H1 (cell line): Measurements from ENCODE around the gene GZMM. TPM values are rescaled to one million over a fixed set of nuclear protein-coding genes. Genes with fewer than 3 reads are reported as not detected.

Experiments
- CTCF ChIA-PET: fragments of 300-600 bp; sonication (Branson Sonifier 250); formaldehyde crosslinking; loops from one replicate; lab custom pipeline; 2021; ENCODE audit not compliant: partially characterized antibody; lab: Charles Lee
- POLR2A ChIA-PET: fragments of 300-600 bp; sonication (Branson Sonifier 250); formaldehyde crosslinking; loops from one replicate; lab custom pipeline; 2021; ENCODE audit warnings: inconsistent platforms; ENCODE audit not compliant: partially characterized antibody; lab: Charles Lee
- DNase-seq, 2 experiments: peaks; one replicate each; pipeline versions ENCODE4 v3.0.0 to v3.0.0-alpha.2; 2010 to 2022; ENCODE audit warnings: low spot score in 2 of 2, low read depth in 1 of 2, mixed read lengths in 1 of 2
- FAIRE-seq: peaks from 2 replicates; lab custom pipeline; 2011; peaks lifted over from hg19 to GRCh38; lab: Jason Lieb, UNC
- H2AFZ ChIP-seq: 2 replicates; pipeline ENCODE4 v1.8.1; 2012; ENCODE audit warnings: low read length, inconsistent platforms
- H2AK5ac ChIP-seq: 2 replicates; pipeline ENCODE4 v1.6.1; 2013; ENCODE audit warnings: low read depth, low read length
- H2BK120ac ChIP-seq: replicated peaks from 2 replicates; pipeline ENCODE3; 2013; ENCODE audit warnings: low read depth, low read length, inconsistent platforms
- H2BK12ac ChIP-seq: 2 replicates; pipeline ENCODE4 v1.6.1; 2013; ENCODE audit warnings: low read depth, low read length
- H2BK15ac ChIP-seq: 2 replicates; pipeline ENCODE4 v1.6.1; 2013; ENCODE audit warnings: low read length
- H2BK20ac ChIP-seq: 2 replicates; pipeline ENCODE4 v1.6.1; 2013; ENCODE audit warnings: low read length
- H2BK5ac ChIP-seq: 2 replicates; pipeline ENCODE4 v1.6.1; 2013; ENCODE audit warnings: low read depth, low read length
- H3K14ac ChIP-seq: 2 replicates; pipeline ENCODE4 v1.6.1; 2013; ENCODE audit warnings: inconsistent platforms; ENCODE audit not compliant: insufficient read length
- H3K18ac ChIP-seq: 2 replicates; pipeline ENCODE4 v1.6.1; 2013; ENCODE audit warnings: low read length; ENCODE audit errors: extremely low read depth
- H3K23ac ChIP-seq: 2 replicates; pipeline ENCODE4 v1.6.1; 2013; ENCODE audit warnings: inconsistent platforms; ENCODE audit not compliant: insufficient read length
- H3K23me2 ChIP-seq: 2 replicates; pipeline ENCODE4 v1.6.1; 2013; ENCODE audit warnings: low read depth, low read length
- H3K27ac ChIP-seq: 2 replicates; pipeline ENCODE4 v1.6.1; 2011; ENCODE audit warnings: low read depth, low read length, inconsistent platforms
- H3K27me3 ChIP-seq, 4 experiments: replicated peaks in 1 of 4; 1 replicate in 1 of 4; 2 replicates in 3 of 4; pipeline versions ENCODE4 v1.6.1 to v1.8.1; 2011 to 2013; ENCODE audit warnings: low read length in 3 of 4, mild to moderate bottlenecking in 3 of 4, inconsistent platforms in 2 of 4, mixed read lengths in 2 of 4, moderate library complexity in 1 of 4; ENCODE audit not compliant: control insufficient read depth in 3 of 4, insufficient read depth in 3 of 4; ENCODE audit errors: extremely low read depth in 1 of 4
- H3K36me3 ChIP-seq, 4 experiments: 2 replicates each; pipeline versions ENCODE4 v1.6.1 to v1.8.1; 2011 to 2013; ENCODE audit warnings: mild to moderate bottlenecking in 4 of 4, low read length in 3 of 4, moderate library complexity in 2 of 4, control low read depth in 1 of 4, inconsistent platforms in 1 of 4; ENCODE audit not compliant: insufficient read depth in 4 of 4, control insufficient read depth in 2 of 4
- H3K4ac ChIP-seq: replicated peaks from 2 replicates; pipeline ENCODE3; 2013; ENCODE audit warnings: low read length, low read depth, mixed read lengths, inconsistent platforms; ENCODE audit not compliant: insufficient read length
- H3K4me1 ChIP-seq, 4 experiments: replicated peaks in 1 of 4; 1 replicate in 1 of 4; 2 replicates in 3 of 4; pipeline versions ENCODE4 v1.6.1 to v1.8.1; 2011 to 2013; ENCODE audit warnings: low read length in 3 of 4, inconsistent platforms in 2 of 4, mixed read lengths in 1 of 4; ENCODE audit not compliant: insufficient read depth in 4 of 4, control insufficient read depth in 3 of 4
- H3K4me2 ChIP-seq, 2 experiments: 2 replicates each; pipeline versions ENCODE4 v1.6.1 to v1.8.1; 2011 to 2013; ENCODE audit warnings: low read depth in 2 of 2, low read length in 2 of 2, control low read depth in 1 of 2, inconsistent platforms in 1 of 2, mild to moderate bottlenecking in 1 of 2; ENCODE audit not compliant: insufficient read depth in 1 of 2
- H3K4me3 ChIP-seq, 4 experiments: fragments of 200-600, 300-600 bp in 1 of 4; sonication (generic), shearing (Covaris generic), sonication (Bioruptor Twin) in 1 of 4; 2 replicates each; pipeline versions ENCODE4 v1.5.1 to v1.8.1; 2011 to 2016; ENCODE audit warnings: low read length in 4 of 4, low read depth in 3 of 4, control low read depth in 2 of 4, inconsistent platforms in 2 of 4, mild to moderate bottlenecking in 2 of 4, mixed read lengths in 1 of 4, moderate library complexity in 1 of 4; ENCODE audit not compliant: insufficient read depth in 2 of 4; ENCODE audit errors: extremely low read depth in 1 of 4
- H3K56ac ChIP-seq: replicated peaks from 2 replicates; pipeline ENCODE3; 2013; ENCODE audit warnings: low read depth, mild to moderate bottlenecking, mixed read lengths, low read length, inconsistent platforms; ENCODE audit not compliant: insufficient read length
- H3K79me1 ChIP-seq: 2 replicates; pipeline ENCODE4 v1.6.1; 2013; ENCODE audit warnings: low read depth, low read length, control low read depth
- H3K79me2 ChIP-seq, 2 experiments: 2 replicates each; pipeline versions ENCODE4 v1.6.1 to v1.8.1; 2012 to 2013; ENCODE audit warnings: low read length in 2 of 2, mild to moderate bottlenecking in 2 of 2, inconsistent platforms in 1 of 2; ENCODE audit not compliant: insufficient read depth in 2 of 2, control insufficient read depth in 1 of 2
- H3K9ac ChIP-seq, 4 experiments: replicated peaks in 1 of 4; 1 replicate in 1 of 4; 2 replicates in 3 of 4; pipeline versions ENCODE4 v1.6.1 to v1.8.1; 2011 to 2013; ENCODE audit warnings: low read depth in 3 of 4, low read length in 3 of 4, control low read depth in 2 of 4, mild to moderate bottlenecking in 2 of 4, moderate library complexity in 2 of 4, inconsistent platforms in 1 of 4; ENCODE audit errors: extremely low read depth in 1 of 4
- H3K9me3 ChIP-seq, 2 experiments: 2 replicates each; pipeline versions ENCODE4 v1.6.1 to v1.8.1; 2012 to 2013; ENCODE audit warnings: mild to moderate bottlenecking in 2 of 2, moderate library complexity in 2 of 2, control low read depth in 1 of 2, inconsistent platforms in 1 of 2, low read depth in 1 of 2, low read length in 1 of 2, mixed read lengths in 1 of 2; ENCODE audit not compliant: insufficient read depth in 2 of 2
- H4K20me1 ChIP-seq, 2 experiments: replicated peaks in 1 of 2; 2 replicates each; pipeline versions ENCODE3 to v1.8.1; 2011 to 2013; ENCODE audit warnings: inconsistent platforms in 2 of 2, low read length in 2 of 2, mild to moderate bottlenecking in 1 of 2; ENCODE audit not compliant: insufficient read depth in 2 of 2, control insufficient read depth in 1 of 2
- H4K5ac ChIP-seq: 2 replicates; pipeline ENCODE4 v1.6.1; 2013; ENCODE audit warnings: low read length, low read depth, mixed read lengths, inconsistent platforms; ENCODE audit not compliant: insufficient read length
- H4K8ac ChIP-seq: 2 replicates; pipeline ENCODE4 v1.8.0; 2013; ENCODE audit warnings: mild to moderate bottlenecking, moderate library complexity, low read length, inconsistent platforms; ENCODE audit not compliant: insufficient read depth; ENCODE audit errors: extremely low read depth
- H4K91ac ChIP-seq: replicated peaks from 2 replicates; pipeline ENCODE3; 2013; ENCODE audit warnings: low read length, mixed read lengths, inconsistent platforms; ENCODE audit not compliant: insufficient read length
- BACH1 ChIP-seq: IDR thresholded peaks from 2 replicates; pipeline ENCODE4 v1.6.1; 2012; ENCODE audit warnings: low read length, improper control_type of control experiment
- BCL11A ChIP-seq, 2 experiments: IDR thresholded peaks; one replicate each; pipeline ENCODE4 v1.6.1; 2011; ENCODE audit warnings: low read depth in 2 of 2, low read length in 2 of 2, mild to moderate bottlenecking in 2 of 2
- BRCA1 ChIP-seq: IDR thresholded peaks from 2 replicates; pipeline ENCODE4 v1.6.1; 2012; ENCODE audit warnings: low read depth, low read length, improper control_type of control experiment
- CBX8 ChIP-seq: fragments of 300-800, 300-1000 bp; sonication (generic); IDR thresholded peaks from 2 replicates; pipeline ENCODE4 v1.7.1; 2016; ENCODE audit warnings: low read depth, low read length, borderline replicate concordance
- CEBPB ChIP-seq: IDR thresholded peaks from 2 replicates; pipeline ENCODE4 v1.6.1; 2012; ENCODE audit warnings: low read depth, low read length
- E2F6 ChIP-seq: IDR thresholded peaks from 2 replicates; pipeline ENCODE4 v1.6.1; 2012; ENCODE audit warnings: inconsistent platforms
- EP300 ChIP-seq, 2 experiments: IDR thresholded peaks; 1 replicate in 1 of 2; 2 replicates in 1 of 2; pipeline ENCODE4 v1.6.1; 2011 to 2012; ENCODE audit warnings: low read depth in 2 of 2, low read length in 2 of 2, mild to moderate bottlenecking in 2 of 2, borderline replicate concordance in 1 of 2, inconsistent platforms in 1 of 2, moderate library complexity in 1 of 2
- GTF2F1 ChIP-seq: IDR thresholded peaks from 2 replicates; pipeline ENCODE4 v1.6.1; 2012; ENCODE audit warnings: low read depth, low read length, improper control_type of control experiment, borderline replicate concordance
- HDAC6 ChIP-seq: IDR thresholded peaks from one replicate; pipeline ENCODE4 v1.7.1; 2012; ENCODE audit warnings: low read depth, mild to moderate bottlenecking, inconsistent platforms, low read length, moderate library complexity
- MAX ChIP-seq: IDR thresholded peaks from 2 replicates; pipeline ENCODE4 v1.6.1; 2012; ENCODE audit warnings: inconsistent platforms
- NANOG ChIP-seq: IDR thresholded peaks from 2 replicates; pipeline ENCODE4 v1.6.1; 2011; ENCODE audit warnings: low read length, low read depth, mild to moderate bottlenecking, inconsistent platforms; ENCODE audit not compliant: insufficient read depth, poor library complexity, severe bottlenecking
- POLR2A ChIP-seq, 2 experiments: IDR thresholded peaks; 1 replicate in 1 of 2; 2 replicates in 1 of 2; pipeline ENCODE4 v1.6.1; 2011; ENCODE audit warnings: low read depth in 2 of 2, low read length in 2 of 2, mild to moderate bottlenecking in 2 of 2; ENCODE audit errors: control extremely low read depth in 1 of 2
- RBBP5 ChIP-seq: IDR thresholded peaks from 2 replicates; pipeline ENCODE4 v1.7.1; 2012; ENCODE audit warnings: low read depth, mild to moderate bottlenecking, inconsistent platforms, low read length, moderate library complexity, borderline replicate concordance
- WGBS, 2 experiments: shearing (Covaris generic) in 1 of 2; methylation state at CpG; one replicate each; pipeline versions ENCODE4 v1.1.6 to v1.1.7; 2013 to 2015; ENCODE audit warnings: low lambda C conversion rate in 2 of 2, mixed read lengths in 2 of 2, inconsistent platforms in 1 of 2, low coverage in 1 of 2, missing lambda C conversion rate in 1 of 2; ENCODE audit not compliant: insufficient replicate concordance in 2 of 2, insufficient coverage in 1 of 2, insufficient read length in 1 of 2; ENCODE audit errors: extremely low coverage in 1 of 2, missing lambda C conversion rate in 1 of 2; 5-methylcytosine and 5-hydroxymethylcytosine counted together
- polyA plus RNA-seq, 7 experiments: library from polyadenylated mRNA; depleted of rRNA in 3 of 7; stranded (reverse) in 5 of 7; unstranded in 2 of 7; fragments of >200 nt in 5 of 7; fragments of 200-250 nt in 2 of 7; gene quantifications; 1 replicate in 5 of 7; 2 replicates in 1 of 7; 4 replicates in 1 of 7; pipeline versions ENCODE4 v1.2.1 to v1.2.3, GENCODE V29; 2011 to 2013; ENCODE audit warnings: missing spikeins in 2 of 7, mixed read lengths in 2 of 7
- total RNA-seq: library from RNA; stranded (reverse); fragmentation: NEBNext Ultra II Directional; extraction: Animal tissue kit (Norgen Biotek cat#: 25700); gene quantifications from 2 replicates; pipeline ENCODE4 v1.2.1, GENCODE V29; 2021

The GZMM gene
- total and polyA plus RNA-seq, 2 of the 8 experiments (the other 6 are each of a cell fraction or from before 2014, with no cell fraction given) = 0.09 to 0.32 TPM

GRCh38 chr19:554817-555216 lies 11.0 kb downstream of the GZMM start:
- Histone ChIP-seq H2BK20ac (no peak overlapping the region), H3K4me3 (no peak overlapping the region), H3K14ac (no peak overlapping the region), H3K79me2 (no peaks in the 10 kb centered on the region), H2BK15ac (no peak overlapping the region), H3K36me3 (no peaks in the 10 kb centered on the region), H3K9ac (no peak overlapping the region), H2BK5ac (no peak overlapping the region), H2AFZ (no peak overlapping the region), H3K79me1 (no peaks in the 10 kb centered on the region), H3K4me2 (no peak overlapping the region), H2AK5ac (no peak overlapping the region), H2BK120ac (no peak overlapping the region), H3K4me1 (peaks cover 0 to 3% (median under 1%) of the 10 kb centered on the region in 4 experiments; a peak in 4 of 7 replicates), H3K56ac (no peak overlapping the region), H2BK12ac (peak overlapping the region; percentile 39; the same call in 1 of the 2 replicates), H3K9me3 (no peaks in the 10 kb centered on the region), H3K27ac (no peak overlapping the region), H4K5ac (no peak overlapping the region), H4K8ac (no peak overlapping the region), H3K27me3 (no peaks in the 10 kb centered on the region), H3K23ac (no peak overlapping the region), H4K20me1 (peaks cover 0 to 2% of the 10 kb centered on the region in 2 experiments), H3K4ac (no peak overlapping the region), H3K23me2 (no peaks in the 10 kb centered on the region; the same call in 1 of the 2 replicates), H3K18ac (no peak overlapping the region), H4K91ac (no peak overlapping the region)
- 94% methylated on average over 20 of the region's 20 CpGs; no CpG with 5 or more reads in 1 of the 2 experiments for WGBS, 2 experiments
- TF ChIP-seq NANOG (no peak), E2F6 (no peak), BRCA1 (no peak), POLR2A (IDR thresholded peaks at IDR 0.05; ENCODE audit: control extremely low read depth in 1 of 2, low read depth in 2 of 2, low read length in 2 of 2) (no peak), RBBP5 (no peak), BCL11A (IDR thresholded peaks at IDR 0.05; ENCODE audit: low read depth in 2 of 2, low read length in 2 of 2) (no peak), MAX (no peak), EP300 (IDR thresholded peaks at IDR 0.05; ENCODE audit: borderline replicate concordance in 1 of 2, low read depth in 2 of 2, low read length in 2 of 2) (no peak), GTF2F1 (no peak), BACH1 (no peak), CEBPB (no peak), CBX8 (no peak), HDAC6 (no peak)
- CTCF ChIA-PET = interaction anchor here (1.4 to 2.4 kb wide), 2 partner anchors 29 to 36 kb away, joined by 3 to 6 read pairs; no protein-coding TSS in a partner anchor
- POLR2A ChIA-PET = interaction anchor here (1.8 to 7.1 kb wide), 4 partner anchors 13 to 30 kb away, joined by 4 to 38 read pairs (median 10); partner anchors contain the start of gene CDC34
- FAIRE-seq (no peak), DNase-seq (no peak)
